Measurements from ENCODE around the gene KIF2B.
A peak's percentile ranks its signal among the peaks of the same experiment; 100 is the strongest.
"Not testable (repeated sequence)": the region's sequence is repeated elsewhere in the genome, so short reads cannot be mapped to it uniquely, and the experiment has no call there.

The KIF2B gene

DNA sequence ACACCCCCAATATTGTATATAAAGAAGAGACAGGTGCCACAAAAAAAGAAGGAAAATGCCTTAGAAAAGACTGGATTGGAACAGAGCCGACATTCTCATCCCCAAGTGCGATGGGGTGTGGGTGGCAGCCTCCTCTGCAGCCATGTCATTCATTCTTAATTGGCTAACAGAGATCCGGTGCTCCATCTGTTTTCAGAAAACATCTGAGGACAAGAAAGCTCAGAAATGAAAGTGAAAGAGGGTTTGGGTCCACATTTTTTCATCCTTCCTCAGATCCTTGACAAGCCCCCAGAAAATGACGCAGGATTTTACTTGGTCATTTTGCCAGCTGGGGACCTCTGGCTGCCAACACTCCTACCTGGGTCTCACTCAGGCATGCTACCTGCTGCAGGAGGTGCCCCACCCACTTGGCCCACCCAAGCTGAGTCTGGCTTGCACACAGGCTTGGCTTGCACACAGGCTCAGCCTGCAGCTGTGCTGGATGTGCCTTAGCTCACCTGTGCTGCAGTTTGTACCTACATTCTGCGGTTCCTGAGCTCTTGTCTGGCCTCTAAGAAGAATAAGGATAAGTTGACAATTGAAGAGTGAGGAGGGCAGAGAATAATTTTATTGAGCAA, 21.9 kb downstream of the KIF2B start:
- peaks cover 13% of the 10 kb centered on the region for H3K9me3 ChIP-seq (ENCODE audit: severe bottlenecking)
- H3K4me3 ChIP-seq (ENCODE audit: low read depth, low read length), result no peak overlapping the region
- H3K27ac ChIP-seq, result no peak overlapping the region
- H3K27me3 ChIP-seq (ENCODE audit: insufficient read depth, low read depth, severe bottlenecking), result no peaks in the 10 kb centered on the region
- no peaks in the 10 kb centered on the region for H3K36me3 ChIP-seq
- TF ChIP-seq, protein P1, sequence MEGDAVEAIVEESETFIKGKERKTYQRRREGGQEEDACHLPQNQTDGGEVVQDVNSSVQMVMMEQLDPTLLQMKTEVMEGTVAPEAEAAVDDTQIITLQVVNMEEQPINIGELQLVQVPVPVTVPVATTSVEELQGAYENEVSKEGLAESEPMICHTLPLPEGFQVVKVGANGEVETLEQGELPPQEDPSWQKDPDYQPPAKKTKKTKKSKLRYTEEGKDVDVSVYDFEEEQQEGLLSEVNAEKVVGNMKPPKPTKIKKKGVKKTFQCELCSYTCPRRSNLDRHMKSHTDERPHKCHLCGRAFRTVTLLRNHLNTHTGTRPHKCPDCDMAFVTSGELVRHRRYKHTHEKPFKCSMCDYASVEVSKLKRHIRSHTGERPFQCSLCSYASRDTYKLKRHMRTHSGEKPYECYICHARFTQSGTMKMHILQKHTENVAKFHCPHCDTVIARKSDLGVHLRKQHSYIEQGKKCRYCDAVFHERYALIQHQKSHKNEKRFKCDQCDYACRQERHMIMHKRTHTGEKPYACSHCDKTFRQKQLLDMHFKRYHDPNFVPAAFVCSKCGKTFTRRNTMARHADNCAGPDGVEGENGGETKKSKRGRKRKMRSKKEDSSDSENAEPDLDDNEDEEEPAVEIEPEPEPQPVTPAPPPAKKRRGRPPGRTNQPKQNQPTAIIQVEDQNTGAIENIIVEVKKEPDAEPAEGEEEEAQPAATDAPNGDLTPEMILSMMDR (IDR thresholded peaks at IDR 0.05; ENCODE audit: low read depth, low read length), result no peak
- DNase-seq, result no peak

DNA sequence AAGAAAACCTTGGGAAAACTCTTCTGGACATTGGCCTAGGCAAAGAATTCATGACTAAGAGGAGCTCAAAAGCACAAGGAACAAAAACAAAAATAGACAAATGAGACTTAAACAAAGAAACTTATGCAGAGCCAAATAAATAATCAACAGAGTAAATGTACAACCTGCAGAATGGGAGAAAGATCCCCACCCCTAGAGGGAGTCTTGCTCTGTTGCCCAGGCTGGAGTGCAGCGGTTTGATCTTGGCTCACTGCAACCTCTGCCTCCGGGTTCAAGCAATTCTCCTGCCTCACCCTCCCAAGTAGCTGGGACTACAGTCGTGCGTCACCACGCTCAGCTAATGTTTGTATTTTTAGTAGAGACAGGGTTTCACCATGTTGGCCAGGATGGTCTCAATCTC, 48.4 kb downstream of the KIF2B start:
- not testable (repeated sequence) for H3K9me3 ChIP-seq (ENCODE audit: severe bottlenecking); DNase-seq; H3K27ac ChIP-seq; H3K27me3 ChIP-seq (ENCODE audit: insufficient read depth, low read depth, severe bottlenecking); H3K36me3 ChIP-seq; H3K4me3 ChIP-seq (ENCODE audit: low read depth, low read length)
- TF ChIP-seq, protein P1 (IDR thresholded peaks at IDR 0.05; ENCODE audit: low read depth, low read length), result peak; percentile 29; the same call in 1 of the 2 replicates
